ENCODE results near the gene SRRM1.
"Not testable (repeated sequence)": the region's sequence is repeated elsewhere in the genome, so short reads cannot be mapped to it uniquely, and the experiment has no call there.

Gene SRRM1

GRCh38 chr1:24659993-24660665, 17.0 kb downstream of the SRRM1 start:
- no peaks in the 10 kb centered on the region for H3K27me3 ChIP-seq (ENCODE audit: insufficient read depth, low read depth)
- no peak overlapping the region for H3K4me2 ChIP-seq
- no peak overlapping the region for H3K9ac ChIP-seq
- H3K4me3 ChIP-seq (IDR thresholded peaks at IDR 0.05; ENCODE audit: insufficient read depth, low read depth, low read length) = no peak overlapping the region
- peaks cover 45% of the 10 kb centered on the region; the same call in 1 of the 2 replicates for H3K36me3 ChIP-seq (ENCODE audit: insufficient read depth)
- no peak overlapping the region for H2AFZ ChIP-seq (ENCODE audit: low read depth)
- no peak for TF ChIP-seq CTCF (conservative IDR thresholded peaks at IDR 0.05; ENCODE audit: low read depth, low read length)
- no peak overlapping the region; the same call in 1 of the 2 replicates for H3K27ac ChIP-seq
- H3K4me1 ChIP-seq (ENCODE audit: low read depth, poor library complexity, severe bottlenecking) = peaks cover 4% of the 10 kb centered on the region
- H3K79me2 ChIP-seq (ENCODE audit: insufficient read depth, low read depth) = peaks cover 32% of the 10 kb centered on the region
- peaks cover 11% of the 10 kb centered on the region; the same call in 1 of the 2 replicates for H4K20me1 ChIP-seq (ENCODE audit: insufficient read depth)

GRCh38 chr1:24664507-24665033, 21.5 kb downstream of the SRRM1 start:
- Histone ChIP-seq H3K27ac (no peak overlapping the region), H3K4me3 (IDR thresholded peaks at IDR 0.05; ENCODE audit: insufficient read depth, low read depth, low read length) (no peak overlapping the region), H2AFZ (ENCODE audit: low read depth) (no peak overlapping the region), H3K36me3 (ENCODE audit: insufficient read depth) (peaks cover 23% of the 10 kb centered on the region; the same call in 1 of the 2 replicates), H3K4me1 (ENCODE audit: low read depth, poor library complexity, severe bottlenecking) (no peaks in the 10 kb centered on the region), H3K9ac (no peak overlapping the region), H3K27me3 (ENCODE audit: insufficient read depth, low read depth) (no peaks in the 10 kb centered on the region), H4K20me1 (ENCODE audit: insufficient read depth) (no peaks in the 10 kb centered on the region), H3K79me2 (ENCODE audit: insufficient read depth, low read depth) (peaks cover 16% of the 10 kb centered on the region; the same call in 1 of the 2 replicates), H3K4me2 (no peak overlapping the region)
- no peak for TF ChIP-seq CTCF (conservative IDR thresholded peaks at IDR 0.05; ENCODE audit: low read depth, low read length)

- Histone ChIP-seq H3K79me2 (ENCODE audit: insufficient read depth, low read depth) (peaks cover 11% of the 10 kb centered on the region; the same call in 1 of the 2 replicates), H3K4me1 (ENCODE audit: low read depth, poor library complexity, severe bottlenecking) (no peaks in the 10 kb centered on the region), H3K9ac (no peak overlapping the region), H3K4me2 (no peak overlapping the region), H3K27me3 (ENCODE audit: insufficient read depth, low read depth) (no peaks in the 10 kb centered on the region), H3K36me3 (ENCODE audit: insufficient read depth) (peaks cover 41% of the 10 kb centered on the region), H2AFZ (ENCODE audit: low read depth) (no peak overlapping the region), H4K20me1 (ENCODE audit: insufficient read depth) (no peaks in the 10 kb centered on the region), H3K4me3 (IDR thresholded peaks at IDR 0.05; ENCODE audit: insufficient read depth, low read depth, low read length) (no peak overlapping the region), H3K27ac (no peak overlapping the region)
- no peak for TF ChIP-seq CTCF (conservative IDR thresholded peaks at IDR 0.05; ENCODE audit: low read depth, low read length)
Observed at GRCh38 chr1:24666794-24667193, 23.7 kb downstream of the SRRM1 start.

- H4K20me1 ChIP-seq (ENCODE audit: insufficient read depth); H2AFZ ChIP-seq (ENCODE audit: low read depth); H3K27me3 ChIP-seq (ENCODE audit: insufficient read depth, low read depth); H3K9ac ChIP-seq; H3K79me2 ChIP-seq (ENCODE audit: insufficient read depth, low read depth); H3K4me1 ChIP-seq (ENCODE audit: low read depth, poor library complexity, severe bottlenecking); H3K4me3 ChIP-seq (IDR thresholded peaks at IDR 0.05; ENCODE audit: insufficient read depth, low read depth, low read length); H3K27ac ChIP-seq; H3K4me2 ChIP-seq: not testable (repeated sequence)
- H3K36me3 ChIP-seq (ENCODE audit: insufficient read depth) = peaks cover 36% of the 10 kb centered on the region
Observed at GRCh38 chr1:24671372-24671771, 28.3 kb downstream of the SRRM1 start.

GRCh38 chr1:24672686-24673085, 29.6 kb downstream of the SRRM1 start:
- not testable (repeated sequence) for H3K4me2 ChIP-seq; H3K4me3 ChIP-seq (IDR thresholded peaks at IDR 0.05; ENCODE audit: insufficient read depth, low read depth, low read length); H3K27me3 ChIP-seq (ENCODE audit: insufficient read depth, low read depth); H2AFZ ChIP-seq (ENCODE audit: low read depth); H4K20me1 ChIP-seq (ENCODE audit: insufficient read depth); H3K9ac ChIP-seq; H3K4me1 ChIP-seq (ENCODE audit: low read depth, poor library complexity, severe bottlenecking); H3K79me2 ChIP-seq (ENCODE audit: insufficient read depth, low read depth)
- H3K27ac ChIP-seq = peak overlapping the region; percentile 25; the same call in 1 of the 2 replicates
- H3K36me3 ChIP-seq (ENCODE audit: insufficient read depth) = peaks cover 28% of the 10 kb centered on the region
